IMR-90 (cell line): Measurements from ENCODE around the gene SNX1. TPM values are rescaled to one million over a fixed set of nuclear protein-coding genes. Genes with fewer than 3 reads are reported as not detected.

Experiments used
- ATAC-seq: fragments of 200-7000 bp; cut with Tn5 transposase; 2 replicates; pipeline ENCODE4 v1.9.1; 2020; ENCODE audit warnings: low read depth, mild to moderate bottlenecking, moderate library complexity
- BruUV-seq: library from RNA; stranded (reverse); fragments of 400-500 nt; replicated peaks from 2 replicates; lab custom pipeline; 2021; lab: Mats Ljungman, UMichigan
- CTCF ChIA-PET: fragments of 300-600 bp; formaldehyde crosslinking; extraction: SDS; loops from one replicate; lab custom pipeline; 2021; ENCODE audit warnings: antibody characterized with exemption; lab: Yijun Ruan, JAX
- POLR2A ChIA-PET: fragments of 300-600 bp; sonication (Branson Sonifier 250); formaldehyde crosslinking; loops from one replicate; lab custom pipeline; 2022; ENCODE audit warnings: antibody characterized with exemption; ENCODE audit not compliant: unreplicated experiment; lab: Charles Lee
- DNase-seq: peaks from one replicate; pipeline ENCODE4 v3.0.0; 2013
- H2AFZ ChIP-seq: replicated peaks from 2 replicates; pipeline ENCODE3; 2013; ENCODE audit warnings: low read length, mild to moderate bottlenecking; ENCODE audit not compliant: poor library complexity
- H2AK5ac ChIP-seq: 2 replicates; pipeline ENCODE4 v1.6.1; 2013; ENCODE audit warnings: low read depth, low read length, inconsistent platforms
- H2AK9ac ChIP-seq: replicated peaks from 2 replicates; pipeline ENCODE3; 2013; ENCODE audit warnings: mild to moderate bottlenecking, low read depth, low read length, moderate library complexity; ENCODE audit not compliant: poor library complexity
- H2BK120ac ChIP-seq: 2 replicates; pipeline ENCODE4 v1.6.1; 2013; ENCODE audit warnings: low read depth, low read length, inconsistent platforms
- H2BK15ac ChIP-seq: 3 replicates; pipeline ENCODE4 v1.6.1; 2013; ENCODE audit warnings: low read depth, low read length, inconsistent platforms
- H2BK20ac ChIP-seq: 2 replicates; pipeline ENCODE4 v1.6.1; 2013; ENCODE audit warnings: low read depth, mild to moderate bottlenecking, inconsistent platforms, low read length, moderate library complexity
- H2BK5ac ChIP-seq: 2 replicates; pipeline ENCODE4 v1.6.1; 2013; ENCODE audit warnings: mild to moderate bottlenecking, low read depth, low read length, inconsistent platforms; ENCODE audit not compliant: poor library complexity, severe bottlenecking
- H3K14ac ChIP-seq: replicated peaks from 2 replicates; pipeline ENCODE4 v1.6.1; 2013; ENCODE audit warnings: low read depth, low read length, inconsistent platforms
- H3K18ac ChIP-seq: 2 replicates; pipeline ENCODE4 v1.6.1; 2013; ENCODE audit warnings: low read depth, low read length, control low read depth
- H3K23ac ChIP-seq: 2 replicates; pipeline ENCODE4 v1.6.1; 2013; ENCODE audit warnings: low read depth, low read length, inconsistent platforms
- H3K27ac ChIP-seq: 2 replicates; pipeline ENCODE4 v1.5.1; 2013; ENCODE audit warnings: mild to moderate bottlenecking, control low read depth, low read length; ENCODE audit not compliant: insufficient read depth
- H3K27me3 ChIP-seq: 2 replicates; pipeline ENCODE4 v1.6.1; 2013; ENCODE audit warnings: low read length; ENCODE audit not compliant: control insufficient read depth, insufficient read depth
- H3K36me3 ChIP-seq: 2 replicates; pipeline ENCODE4 v1.6.1; 2013; ENCODE audit warnings: low read length, mixed read lengths; ENCODE audit not compliant: control insufficient read depth, insufficient read depth
- H3K4ac ChIP-seq: 2 replicates; pipeline ENCODE4 v1.6.1; 2013; ENCODE audit warnings: low read depth, low read length, inconsistent platforms
- H3K4me1 ChIP-seq: 2 replicates; pipeline ENCODE4 v1.6.1; 2013; ENCODE audit warnings: low read length, mixed read lengths; ENCODE audit not compliant: control insufficient read depth, insufficient read depth
- H3K4me2 ChIP-seq: 2 replicates; pipeline ENCODE4 v1.6.1; 2013; ENCODE audit warnings: low read depth, mild to moderate bottlenecking, control low read depth, low read length, moderate library complexity
- H3K4me3 ChIP-seq: 2 replicates; pipeline ENCODE4 v1.5.1; 2013; ENCODE audit warnings: low read depth, mild to moderate bottlenecking, control low read depth, low read length, moderate library complexity; ENCODE audit not compliant: insufficient read depth
- H3K56ac ChIP-seq: 2 replicates; pipeline ENCODE4 v1.6.1; 2013; ENCODE audit warnings: low read length, inconsistent platforms; ENCODE audit not compliant: insufficient read depth; ENCODE audit errors: extremely low read depth
- H3K79me1 ChIP-seq, 2 experiments: 2 replicates each; pipeline ENCODE4 v1.6.1; 2013; ENCODE audit warnings: low read length in 2 of 2, inconsistent platforms in 1 of 2, low read depth in 1 of 2
- H3K9ac ChIP-seq: 2 replicates; pipeline ENCODE4 v1.6.1; 2013; ENCODE audit warnings: low read depth, low read length, control low read depth
- H3K9me1 ChIP-seq: 2 replicates; pipeline ENCODE4 v1.6.1; 2013; ENCODE audit warnings: low read length, inconsistent platforms; ENCODE audit not compliant: insufficient read depth
- H3K9me3 ChIP-seq: 2 replicates; pipeline ENCODE4 v1.6.1; 2013; ENCODE audit warnings: low read length; ENCODE audit not compliant: control insufficient read depth, insufficient read depth
- H4K20me1 ChIP-seq: 2 replicates; pipeline ENCODE4 v1.6.1; 2013; ENCODE audit warnings: low read length, inconsistent platforms; ENCODE audit not compliant: insufficient read depth
- H4K5ac ChIP-seq: 2 replicates; pipeline ENCODE4 v1.6.1; 2013; ENCODE audit warnings: mild to moderate bottlenecking, low read depth, low read length, control low read depth
- H4K8ac ChIP-seq, 2 experiments: 2 replicates each; pipeline ENCODE4 v1.6.1; 2013; ENCODE audit warnings: low read depth in 2 of 2, low read length in 2 of 2, control low read depth in 1 of 2, inconsistent platforms in 1 of 2
- H4K91ac ChIP-seq: 2 replicates; pipeline ENCODE4 v1.6.1; 2013; ENCODE audit warnings: low read depth, low read length, inconsistent platforms; ENCODE audit not compliant: insufficient read depth
- BHLHE40 ChIP-seq: fragments of 150-350 bp; IDR thresholded peaks from 2 replicates; pipeline ENCODE4 v1.6.1; 2016; ENCODE audit warnings: mild to moderate bottlenecking, low read depth, low read length
- CEBPB ChIP-seq: IDR thresholded peaks from 2 replicates; pipeline ENCODE4 v1.6.1; 2012; ENCODE audit warnings: low read depth, low read length, improper control_type of control experiment
- CHD1 ChIP-seq: IDR thresholded peaks from 2 replicates; pipeline ENCODE4 v1.6.1; 2012; ENCODE audit warnings: low read depth, low read length, improper control_type of control experiment
- ELK1 ChIP-seq: fragments of 150-350 bp; IDR thresholded peaks from 2 replicates; pipeline ENCODE4 v1.6.1; 2016; ENCODE audit warnings: low read depth, mild to moderate bottlenecking, low read length, moderate library complexity, borderline replicate concordance
- FOS ChIP-seq: fragments of 150-350 bp; IDR thresholded peaks from 2 replicates; pipeline ENCODE4 v1.6.1; 2016; ENCODE audit warnings: low read depth, low read length
- MAFK ChIP-seq: IDR thresholded peaks from 2 replicates; pipeline ENCODE4 v1.6.1; 2012; ENCODE audit warnings: low read depth, low read length, improper control_type of control experiment
- MAZ ChIP-seq: IDR thresholded peaks from 2 replicates; pipeline ENCODE4 v1.6.1; 2012; ENCODE audit warnings: low read depth, mild to moderate bottlenecking, low read length, improper control_type of control experiment, moderate library complexity, borderline replicate concordance
- MXI1 ChIP-seq: IDR thresholded peaks from 2 replicates; pipeline ENCODE4 v1.6.1; 2012; ENCODE audit warnings: low read depth, mild to moderate bottlenecking, low read length, moderate library complexity, borderline replicate concordance
- NFE2L2 ChIP-seq: fragments of 150-350 bp; IDR thresholded peaks from 2 replicates; pipeline ENCODE4 v1.6.1; 2016; ENCODE audit warnings: low read depth, mild to moderate bottlenecking, low read length
- POLR2A ChIP-seq: IDR thresholded peaks from 2 replicates; pipeline ENCODE4 v1.6.1; 2012; ENCODE audit warnings: mild to moderate bottlenecking, low read depth, low read length
- RAD21 ChIP-seq: IDR thresholded peaks from 2 replicates; pipeline ENCODE4 v1.6.1; 2012; ENCODE audit warnings: low read length, improper control_type of control experiment
- RCOR1 ChIP-seq: IDR thresholded peaks from 2 replicates; pipeline ENCODE4 v1.6.1; 2012; ENCODE audit warnings: mild to moderate bottlenecking, low read length, improper control_type of control experiment; ENCODE audit not compliant: insufficient replicate concordance
- RFX5 ChIP-seq: IDR thresholded peaks from 2 replicates; pipeline ENCODE4 v1.8.0; 2012; ENCODE audit warnings: low read depth, mild to moderate bottlenecking, low read length, moderate library complexity
- SMC3 ChIP-seq: fragments of 150-350 bp; IDR thresholded peaks from 2 replicates; pipeline ENCODE4 v1.6.1; 2016; ENCODE audit warnings: low read depth, mild to moderate bottlenecking, antibody characterized with exemption, low read length, moderate library complexity
- WGBS, 2 experiments: methylation state at CpG; one replicate each; pipeline versions ENCODE4 v1.1.5 to v1.1.7; 2013; ENCODE audit warnings: missing lambda C conversion rate in 2 of 2; ENCODE audit not compliant: insufficient read length in 1 of 2; ENCODE audit errors: extremely low coverage in 2 of 2; 5-methylcytosine and 5-hydroxymethylcytosine counted together
- dilution Hi-C: fragments of 300-500 bp; cut with HindIII; formaldehyde crosslinking; loops from one replicate; pipeline ENCODE4 v1.14.3; 2018; ENCODE audit warnings: low sequenced_read_pairs; ENCODE audit not compliant: unreplicated experiment
- in situ Hi-C: fragments of 300-500 bp; cut with MboI; formaldehyde crosslinking; loops from 3 replicates; pipeline ENCODE4 v1.14.3; 2019; ENCODE audit warnings: low sequenced_read_pairs, inconsistent platforms, mixed read lengths
- intact Hi-C: fragments of 100-400 bp; cut with micrococcal nuclease; formaldehyde crosslinking; loops from 2 replicates; pipeline ENCODE4 v1.10.0; 2022
- polyA plus RNA-seq, 3 experiments: library from polyadenylated mRNA; depleted of rRNA; stranded (reverse); fragments of >200 nt; gene quantifications; 2 replicates each; pipeline ENCODE4 v1.2.3, GENCODE V29; 2012; ENCODE audit warnings: low replicate concordance in 1 of 3
- total RNA-seq: library from RNA; depleted of rRNA; stranded (reverse); fragments of >200 nt; gene quantifications from 2 replicates; pipeline ENCODE4 v1.2.3, GENCODE V29; 2012
- TF ChIP-seq, protein P1 (sequence below): conservative IDR thresholded peaks from 2 replicates; pipeline ENCODE4 v1.5.1; 2012; ENCODE audit warnings: mild to moderate bottlenecking, low read depth, low read length, improper control_type of control experiment
- TF ChIP-seq, protein P2 (sequence below): fragments of 150-350 bp; IDR thresholded peaks from 2 replicates; pipeline ENCODE4 v1.6.1; 2017; ENCODE audit warnings: mild to moderate bottlenecking, antibody characterized with exemption, low read length, low read depth

The SNX1 gene
- total and polyA plus RNA-seq, 2 of the 4 experiments (the other 2 are of a cell fraction): 35.3 to 72.3 TPM

GRCh38 chr15:64138331-64138941 is 42.7 kb downstream of the SNX1 start:
- Histone ChIP-seq H3K18ac (no peak overlapping the region), H3K9me1 (peaks cover 14% of the 10 kb centered on the region; the same call in 1 of the 2 replicates), H2AK5ac (no peak overlapping the region), H4K20me1 (0 out of 2 replicates have a peak, but pooled peaks cover 5% of the 10 kb centered on the region), H4K91ac (no peak overlapping the region), H2BK120ac (no peak overlapping the region), H3K9ac (no peak overlapping the region), H3K14ac (no peak overlapping the region), H3K27me3 (no peaks in the 10 kb centered on the region), H3K4me3 (no peak overlapping the region), H4K5ac (no peak overlapping the region), H3K23ac (no peak overlapping the region), H4K8ac (no peak overlapping the region), H3K4ac (no peak overlapping the region), H2BK20ac (no peak overlapping the region), H3K79me1 (peaks cover 3 to 19% of the 10 kb centered on the region in 2 experiments; a peak in 1 of 4 replicates), H2AFZ (no peak overlapping the region), H2BK5ac (no peak overlapping the region), H3K4me1 (no peaks in the 10 kb centered on the region; the same call in 1 of the 2 replicates), H3K56ac (no peak overlapping the region), H2AK9ac (no peak overlapping the region), H3K4me2 (no peak overlapping the region), H3K27ac (no peak overlapping the region), H3K36me3 (peaks cover 46% of the 10 kb centered on the region), H3K9me3 (no peaks in the 10 kb centered on the region), H2BK15ac (no peak overlapping the region)
- WGBS, 2 experiments: no CpG with 5 or more reads among the region's 4 CpGs
- DNase-seq (no peak), ATAC-seq (no peak)
- intact Hi-C loops: no loop called here
- in situ Hi-C loops: no loop called here
- TF ChIP-seq RCOR1 (no peak), NFE2L2 (no peak), MXI1 (no peak), MAFK (no peak), FOS (no peak), CEBPB (no peak), POLR2A (no peak), RFX5 (no peak), CHD1 (no peak), MAZ (no peak), SMC3 (no peak), ELK1 (no peak), BHLHE40 (no peak), RAD21 (no peak)
- TF ChIP-seq, protein P1, sequence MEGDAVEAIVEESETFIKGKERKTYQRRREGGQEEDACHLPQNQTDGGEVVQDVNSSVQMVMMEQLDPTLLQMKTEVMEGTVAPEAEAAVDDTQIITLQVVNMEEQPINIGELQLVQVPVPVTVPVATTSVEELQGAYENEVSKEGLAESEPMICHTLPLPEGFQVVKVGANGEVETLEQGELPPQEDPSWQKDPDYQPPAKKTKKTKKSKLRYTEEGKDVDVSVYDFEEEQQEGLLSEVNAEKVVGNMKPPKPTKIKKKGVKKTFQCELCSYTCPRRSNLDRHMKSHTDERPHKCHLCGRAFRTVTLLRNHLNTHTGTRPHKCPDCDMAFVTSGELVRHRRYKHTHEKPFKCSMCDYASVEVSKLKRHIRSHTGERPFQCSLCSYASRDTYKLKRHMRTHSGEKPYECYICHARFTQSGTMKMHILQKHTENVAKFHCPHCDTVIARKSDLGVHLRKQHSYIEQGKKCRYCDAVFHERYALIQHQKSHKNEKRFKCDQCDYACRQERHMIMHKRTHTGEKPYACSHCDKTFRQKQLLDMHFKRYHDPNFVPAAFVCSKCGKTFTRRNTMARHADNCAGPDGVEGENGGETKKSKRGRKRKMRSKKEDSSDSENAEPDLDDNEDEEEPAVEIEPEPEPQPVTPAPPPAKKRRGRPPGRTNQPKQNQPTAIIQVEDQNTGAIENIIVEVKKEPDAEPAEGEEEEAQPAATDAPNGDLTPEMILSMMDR: no peak
- TF ChIP-seq, protein P2, sequence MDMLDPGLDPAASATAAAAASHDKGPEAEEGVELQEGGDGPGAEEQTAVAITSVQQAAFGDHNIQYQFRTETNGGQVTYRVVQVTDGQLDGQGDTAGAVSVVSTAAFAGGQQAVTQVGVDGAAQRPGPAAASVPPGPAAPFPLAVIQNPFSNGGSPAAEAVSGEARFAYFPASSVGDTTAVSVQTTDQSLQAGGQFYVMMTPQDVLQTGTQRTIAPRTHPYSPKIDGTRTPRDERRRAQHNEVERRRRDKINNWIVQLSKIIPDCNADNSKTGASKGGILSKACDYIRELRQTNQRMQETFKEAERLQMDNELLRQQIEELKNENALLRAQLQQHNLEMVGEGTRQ: no peak
- ChIA-PET CTCF (no interaction called here), POLR2A (no interaction called here)
- dilution Hi-C loops: no loop called here
- no TSS peak for BruUV-seq
